Right lobe of liver (tissue), 4 donors: ENCODE measurements around the gene CTNND2.
A peak's percentile ranks its signal among the peaks of the same experiment; 100 is the strongest.

ENCODE experiments used
- POLR2A ChIP-seq: fragments of 450-650 bp; IDR thresholded peaks from one replicate; pipeline ENCODE4 v1.6.1; 2017; ENCODE audit warnings: antibody characterized with exemption, mild to moderate bottlenecking
- TF ChIP-seq, protein P1 (sequence below), 4 donors: fragments of 200-600 bp in 3 of 4; fragments of 450-650 bp in 1 of 4; IDR thresholded peaks; one replicate each; pipeline versions ENCODE4 v1.5.1 to v1.8.0; 2016 to 2022; ENCODE audit warnings: antibody characterized with exemption in 4 of 4, mild to moderate bottlenecking in 2 of 4
- donor health status: DM: no; HTN: no; CAD: no.
- donor health status: DM: no; HTN: no; CAD: no.
- donor health status: DM: no; HTN: yes; CAD: no.

DNA sequence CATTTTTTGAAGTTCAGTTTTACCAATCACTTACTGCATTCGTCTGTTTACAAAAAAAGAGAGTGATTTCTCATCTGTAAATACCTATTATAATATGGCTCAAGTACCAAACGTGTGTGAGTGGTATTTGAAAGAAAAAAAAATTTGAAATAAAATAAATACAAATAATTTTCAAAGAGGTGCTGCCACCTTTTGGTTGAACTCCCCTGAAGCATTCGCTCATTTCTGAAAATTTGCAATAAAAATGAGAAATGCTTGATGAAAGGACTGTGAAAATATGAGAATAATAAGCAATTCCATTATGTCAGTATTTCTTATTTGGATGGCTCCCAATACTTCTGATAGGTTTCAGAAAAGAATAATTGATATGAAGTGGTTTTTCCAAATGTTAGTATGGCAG is 409.9 kb downstream of the CTNND2 start:
- TF ChIP-seq, protein P1, sequence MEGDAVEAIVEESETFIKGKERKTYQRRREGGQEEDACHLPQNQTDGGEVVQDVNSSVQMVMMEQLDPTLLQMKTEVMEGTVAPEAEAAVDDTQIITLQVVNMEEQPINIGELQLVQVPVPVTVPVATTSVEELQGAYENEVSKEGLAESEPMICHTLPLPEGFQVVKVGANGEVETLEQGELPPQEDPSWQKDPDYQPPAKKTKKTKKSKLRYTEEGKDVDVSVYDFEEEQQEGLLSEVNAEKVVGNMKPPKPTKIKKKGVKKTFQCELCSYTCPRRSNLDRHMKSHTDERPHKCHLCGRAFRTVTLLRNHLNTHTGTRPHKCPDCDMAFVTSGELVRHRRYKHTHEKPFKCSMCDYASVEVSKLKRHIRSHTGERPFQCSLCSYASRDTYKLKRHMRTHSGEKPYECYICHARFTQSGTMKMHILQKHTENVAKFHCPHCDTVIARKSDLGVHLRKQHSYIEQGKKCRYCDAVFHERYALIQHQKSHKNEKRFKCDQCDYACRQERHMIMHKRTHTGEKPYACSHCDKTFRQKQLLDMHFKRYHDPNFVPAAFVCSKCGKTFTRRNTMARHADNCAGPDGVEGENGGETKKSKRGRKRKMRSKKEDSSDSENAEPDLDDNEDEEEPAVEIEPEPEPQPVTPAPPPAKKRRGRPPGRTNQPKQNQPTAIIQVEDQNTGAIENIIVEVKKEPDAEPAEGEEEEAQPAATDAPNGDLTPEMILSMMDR (IDR thresholded peaks at IDR 0.05), result peak in 3 of 4 donors; percentile 42 to 53 (median 49)
- TF ChIP-seq POLR2A, result no peak
